ENCODE measurements around the gene WDR17.

- TF ChIP-seq, protein P1, sequence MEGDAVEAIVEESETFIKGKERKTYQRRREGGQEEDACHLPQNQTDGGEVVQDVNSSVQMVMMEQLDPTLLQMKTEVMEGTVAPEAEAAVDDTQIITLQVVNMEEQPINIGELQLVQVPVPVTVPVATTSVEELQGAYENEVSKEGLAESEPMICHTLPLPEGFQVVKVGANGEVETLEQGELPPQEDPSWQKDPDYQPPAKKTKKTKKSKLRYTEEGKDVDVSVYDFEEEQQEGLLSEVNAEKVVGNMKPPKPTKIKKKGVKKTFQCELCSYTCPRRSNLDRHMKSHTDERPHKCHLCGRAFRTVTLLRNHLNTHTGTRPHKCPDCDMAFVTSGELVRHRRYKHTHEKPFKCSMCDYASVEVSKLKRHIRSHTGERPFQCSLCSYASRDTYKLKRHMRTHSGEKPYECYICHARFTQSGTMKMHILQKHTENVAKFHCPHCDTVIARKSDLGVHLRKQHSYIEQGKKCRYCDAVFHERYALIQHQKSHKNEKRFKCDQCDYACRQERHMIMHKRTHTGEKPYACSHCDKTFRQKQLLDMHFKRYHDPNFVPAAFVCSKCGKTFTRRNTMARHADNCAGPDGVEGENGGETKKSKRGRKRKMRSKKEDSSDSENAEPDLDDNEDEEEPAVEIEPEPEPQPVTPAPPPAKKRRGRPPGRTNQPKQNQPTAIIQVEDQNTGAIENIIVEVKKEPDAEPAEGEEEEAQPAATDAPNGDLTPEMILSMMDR (IDR thresholded peaks at IDR 0.05; ENCODE audit: low read depth, low read length, poor library complexity, severe bottlenecking) = no peak
- no peak for TF ChIP-seq EZH2phosphoT487 (IDR thresholded peaks at IDR 0.05; ENCODE audit: borderline replicate concordance, low read length)
These were observed 33.2 kb upstream of the WDR17 start for GRCh38 chr4:176032454-176032853.

All from DOHH2 (cell line).